ENCODE data around the gene L3MBTL4. TPM values are rescaled to one million over a fixed set of nuclear protein-coding genes. Genes with fewer than 3 reads are reported as not detected.

The L3MBTL4 gene
- total RNA-seq, 2 experiments from 2014 or later: not detected

DNA sequence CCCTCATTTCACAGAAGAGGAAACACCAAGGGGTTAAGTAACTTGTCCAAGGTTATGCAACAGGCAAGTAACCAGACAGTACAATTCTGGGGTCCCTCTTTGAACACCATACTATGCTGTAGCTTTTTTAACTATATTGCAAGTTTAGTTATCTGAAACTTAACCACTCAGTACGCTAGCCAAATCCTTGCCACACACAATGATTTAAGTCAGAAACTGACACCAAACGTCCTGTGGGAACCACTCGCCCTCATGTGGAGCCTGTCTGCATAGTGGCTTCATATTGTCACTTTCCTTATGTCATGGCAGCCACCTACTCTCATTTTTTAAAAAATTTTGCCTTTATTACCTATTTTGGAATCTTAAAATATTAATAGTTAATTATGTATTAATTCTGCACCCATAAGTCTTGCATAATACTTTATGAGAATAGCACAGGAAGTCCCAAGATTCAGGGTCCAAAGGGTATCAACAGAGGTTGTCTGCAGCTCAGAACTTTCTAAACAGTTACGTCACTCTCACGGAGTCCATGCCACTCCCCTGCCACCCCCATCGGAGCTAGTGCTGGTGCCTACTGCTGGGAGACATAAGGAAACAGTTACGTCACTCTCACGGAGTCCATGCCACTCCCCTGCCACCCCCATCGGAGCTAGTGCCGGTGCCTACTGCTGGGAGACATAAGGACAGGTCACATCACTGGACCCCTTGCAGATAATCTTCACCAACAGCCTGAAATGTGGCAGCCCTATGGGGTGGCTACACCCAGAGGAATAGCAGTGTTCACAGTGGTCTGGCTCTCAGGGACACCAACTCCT is 99.0 kb downstream of the L3MBTL4 start:
- Histone ChIP-seq H3K9me2 (ENCODE audit: insufficient read depth, low read length) (no peaks in the 10 kb centered on the region), H3K4me1 (ENCODE audit: insufficient read depth, low read length, poor library complexity, severe bottlenecking) (no peaks in the 10 kb centered on the region), H4K20me1 (ENCODE audit: insufficient read depth, low read length) (no peaks in the 10 kb centered on the region), H3K4me3 (ENCODE audit: low read depth, low read length, poor library complexity, severe bottlenecking) (no peak overlapping the region), H3K27ac (ENCODE audit: low read depth, low read length, poor library complexity, severe bottlenecking) (no peak overlapping the region), H3K4me2 (ENCODE audit: low read length) (no peak overlapping the region), H3K36me3 (ENCODE audit: insufficient read depth, low read length) (no peaks in the 10 kb centered on the region), H3K9me3 (ENCODE audit: low read length) (no peaks in the 10 kb centered on the region), H2AFZ (ENCODE audit: low read length) (no peak overlapping the region), H3K79me2 (ENCODE audit: insufficient read depth, low read depth, low read length) (no peaks in the 10 kb centered on the region)
- ChIA-PET CTCF (ENCODE audit: unreplicated experiment) (interaction anchor here (0.6 kb wide), 1 partner anchor 81 kb away, joined by 3 read pairs; no protein-coding TSS in a partner anchor), POLR2A (no interaction called here)
- BruUV-seq (replicated peaks): no TSS peak
- intact Hi-C loops (cut with micrococcal nuclease; ENCODE audit: unreplicated experiment): no loop called here
- DNase-seq (ENCODE audit: low spot score): no peak
- TF ChIP-seq, protein P1, sequence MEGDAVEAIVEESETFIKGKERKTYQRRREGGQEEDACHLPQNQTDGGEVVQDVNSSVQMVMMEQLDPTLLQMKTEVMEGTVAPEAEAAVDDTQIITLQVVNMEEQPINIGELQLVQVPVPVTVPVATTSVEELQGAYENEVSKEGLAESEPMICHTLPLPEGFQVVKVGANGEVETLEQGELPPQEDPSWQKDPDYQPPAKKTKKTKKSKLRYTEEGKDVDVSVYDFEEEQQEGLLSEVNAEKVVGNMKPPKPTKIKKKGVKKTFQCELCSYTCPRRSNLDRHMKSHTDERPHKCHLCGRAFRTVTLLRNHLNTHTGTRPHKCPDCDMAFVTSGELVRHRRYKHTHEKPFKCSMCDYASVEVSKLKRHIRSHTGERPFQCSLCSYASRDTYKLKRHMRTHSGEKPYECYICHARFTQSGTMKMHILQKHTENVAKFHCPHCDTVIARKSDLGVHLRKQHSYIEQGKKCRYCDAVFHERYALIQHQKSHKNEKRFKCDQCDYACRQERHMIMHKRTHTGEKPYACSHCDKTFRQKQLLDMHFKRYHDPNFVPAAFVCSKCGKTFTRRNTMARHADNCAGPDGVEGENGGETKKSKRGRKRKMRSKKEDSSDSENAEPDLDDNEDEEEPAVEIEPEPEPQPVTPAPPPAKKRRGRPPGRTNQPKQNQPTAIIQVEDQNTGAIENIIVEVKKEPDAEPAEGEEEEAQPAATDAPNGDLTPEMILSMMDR (conservative IDR thresholded peaks at IDR 0.05; ENCODE audit: low read length): no peak
- TF ChIP-seq EZH2phosphoT487 (IDR thresholded peaks at IDR 0.05; ENCODE audit: borderline replicate concordance, low read depth, low read length): no peak

DNA sequence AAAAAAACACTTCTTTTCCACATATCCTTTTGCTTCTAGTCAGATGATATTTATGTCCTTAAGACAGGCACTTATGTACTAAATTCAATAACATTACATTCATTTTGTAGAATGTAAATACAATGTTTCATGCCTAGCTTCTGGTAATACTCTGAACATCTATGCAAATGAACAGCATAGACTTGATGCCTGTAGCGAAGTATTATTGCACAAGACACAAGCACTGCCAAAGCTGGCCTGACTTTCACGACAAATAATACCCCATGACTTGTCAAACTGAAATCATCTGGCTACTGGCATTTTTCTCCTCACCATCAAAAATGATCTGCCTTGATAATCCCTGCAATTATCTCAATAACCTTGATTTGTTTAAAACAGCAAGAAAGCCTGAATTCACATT is 101.3 kb downstream of the L3MBTL4 start:
- no peak for DNase-seq (ENCODE audit: low spot score)
- no peak for TF ChIP-seq EZH2phosphoT487 (IDR thresholded peaks at IDR 0.05; ENCODE audit: borderline replicate concordance, low read depth, low read length)
- TF ChIP-seq, protein P1 (conservative IDR thresholded peaks at IDR 0.05; ENCODE audit: low read length): no peak
- intact Hi-C loops (cut with micrococcal nuclease; ENCODE audit: unreplicated experiment): no loop called here
- POLR2A ChIA-PET: no interaction called here
- H3K4me1 ChIP-seq (ENCODE audit: insufficient read depth, low read length, poor library complexity, severe bottlenecking): no peaks in the 10 kb centered on the region
- no peaks in the 10 kb centered on the region for H4K20me1 ChIP-seq (ENCODE audit: insufficient read depth, low read length)
- no peak overlapping the region for H3K4me3 ChIP-seq (ENCODE audit: low read depth, low read length, poor library complexity, severe bottlenecking)
- no peaks in the 10 kb centered on the region for H3K36me3 ChIP-seq (ENCODE audit: insufficient read depth, low read length)
- CTCF ChIA-PET (ENCODE audit: unreplicated experiment): no interaction called here
- no TSS peak for BruUV-seq (replicated peaks)
- no peak overlapping the region for H3K27ac ChIP-seq (ENCODE audit: low read depth, low read length, poor library complexity, severe bottlenecking)
- H3K79me2 ChIP-seq (ENCODE audit: insufficient read depth, low read depth, low read length): no peaks in the 10 kb centered on the region
- no peaks in the 10 kb centered on the region for H3K9me3 ChIP-seq (ENCODE audit: low read length)
- no peak overlapping the region for H2AFZ ChIP-seq (ENCODE audit: low read length)
- H3K9me2 ChIP-seq (ENCODE audit: insufficient read depth, low read length): no peaks in the 10 kb centered on the region
- H3K4me2 ChIP-seq (ENCODE audit: low read length): no peak overlapping the region

DNA sequence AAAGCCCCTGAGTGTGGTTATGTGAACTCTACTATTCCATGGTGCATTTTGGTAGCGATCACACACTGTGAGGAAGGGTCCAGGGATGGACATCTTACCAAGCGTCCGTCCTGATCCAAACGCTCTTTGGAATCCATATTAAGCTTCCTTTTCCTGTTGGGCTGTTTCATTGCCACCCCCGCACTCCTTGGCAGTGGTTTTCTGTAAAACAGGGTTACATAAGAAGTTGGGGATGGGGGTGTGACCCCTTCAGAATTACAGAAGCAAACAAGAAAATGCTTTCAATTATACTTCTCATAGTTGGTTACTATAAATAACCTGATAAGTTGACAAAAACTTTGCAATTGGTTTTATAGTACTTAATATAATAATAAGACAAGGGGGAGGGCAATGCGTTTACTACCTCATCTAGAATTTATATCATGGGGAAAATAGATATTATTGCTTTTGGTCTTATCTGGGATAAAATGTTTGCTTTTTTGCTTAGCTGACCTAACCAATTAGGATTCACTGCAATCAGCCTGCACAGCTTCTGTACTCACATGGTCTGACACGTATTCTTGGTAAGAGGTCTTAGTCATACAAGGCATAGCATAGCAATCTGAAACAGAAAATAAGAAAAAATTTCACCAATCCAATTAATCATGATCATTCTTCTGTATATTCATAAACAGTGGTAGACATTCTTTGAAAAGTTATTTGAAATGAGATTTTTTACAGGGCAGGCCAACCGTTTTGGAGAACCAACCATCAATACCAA is 103.1 kb downstream of the L3MBTL4 start:
- POLR2A ChIA-PET: no interaction called here
- H3K4me1 ChIP-seq (ENCODE audit: insufficient read depth, low read length, poor library complexity, severe bottlenecking): no peaks in the 10 kb centered on the region
- H3K9me2 ChIP-seq (ENCODE audit: insufficient read depth, low read length): no peaks in the 10 kb centered on the region
- H2AFZ ChIP-seq (ENCODE audit: low read length): no peak overlapping the region
- CTCF ChIA-PET (ENCODE audit: unreplicated experiment): no interaction called here
- no TSS peak for BruUV-seq (replicated peaks)
- no peaks in the 10 kb centered on the region for H3K79me2 ChIP-seq (ENCODE audit: insufficient read depth, low read depth, low read length)
- H3K9me3 ChIP-seq (ENCODE audit: low read length): no peaks in the 10 kb centered on the region
- no peak overlapping the region for H3K4me2 ChIP-seq (ENCODE audit: low read length)
- no peaks in the 10 kb centered on the region for H4K20me1 ChIP-seq (ENCODE audit: insufficient read depth, low read length)
- TF ChIP-seq EZH2phosphoT487 (IDR thresholded peaks at IDR 0.05; ENCODE audit: borderline replicate concordance, low read depth, low read length): no peak
- TF ChIP-seq, protein P1 (conservative IDR thresholded peaks at IDR 0.05; ENCODE audit: low read length): no peak
- no peak overlapping the region for H3K4me3 ChIP-seq (ENCODE audit: low read depth, low read length, poor library complexity, severe bottlenecking)
- intact Hi-C loops (cut with micrococcal nuclease; ENCODE audit: unreplicated experiment): no loop called here
- H3K27ac ChIP-seq (ENCODE audit: low read depth, low read length, poor library complexity, severe bottlenecking): no peak overlapping the region
- no peaks in the 10 kb centered on the region for H3K36me3 ChIP-seq (ENCODE audit: insufficient read depth, low read length)
- no peak for DNase-seq (ENCODE audit: low spot score)
